ENCODE data around the gene ETV1.

ETV1 gene

GRCh38 chr7:13980474-13980873, 9.0 kb downstream of the ETV1 start:
- Histone ChIP-seq H3K9ac (ENCODE audit: low read length) (no peak overlapping the region), H3K4me1 (ENCODE audit: low read length) (no peaks in the 10 kb centered on the region)

GRCh38 chr7:13979671-13980435, 9.6 kb downstream of the ETV1 start:
- H4K20me1 ChIP-seq (ENCODE audit: insufficient read depth, low read length): no peaks in the 10 kb centered on the region
- H3K9me2 ChIP-seq (replicated peaks; ENCODE audit: insufficient read depth, low read length): no peaks in the 10 kb centered on the region

More at GRCh38 chr7:13980474-13980873, 9.0 kb downstream of the ETV1 start:
- H3K4me3 ChIP-seq (ENCODE audit: low read length): no peak overlapping the region
- H3K27me3 ChIP-seq (replicated peaks; ENCODE audit: insufficient read depth, low read length): no peaks in the 10 kb centered on the region
- no peaks in the 10 kb centered on the region for H3F3A ChIP-seq (ENCODE audit: insufficient read depth, low read length)
- no peaks in the 10 kb centered on the region for H4K20me1 ChIP-seq (ENCODE audit: insufficient read depth, low read length)
- TF ChIP-seq EZH2 (optimal IDR thresholded peaks at IDR 0.05; ENCODE audit: low read depth, low read length) (no peak), CTCF (IDR thresholded peaks at IDR 0.05; ENCODE audit: low read length) (no peak), EZH2phosphoT487 (IDR thresholded peaks at IDR 0.05; ENCODE audit: low read length) (no peak)
- no peak overlapping the region for H3K27ac ChIP-seq (ENCODE audit: low read length)
- no peaks in the 10 kb centered on the region for H3K9me3 ChIP-seq (replicated peaks; ENCODE audit: insufficient read depth, low read length)
- H3K4me2 ChIP-seq (ENCODE audit: low read depth, low read length): no peak overlapping the region
- no peak for DNase-seq
- H3K9me2 ChIP-seq (replicated peaks; ENCODE audit: insufficient read depth, low read length): no peaks in the 10 kb centered on the region
- no peak overlapping the region for H2AFZ ChIP-seq (ENCODE audit: low read length)
- H3K36me3 ChIP-seq (replicated peaks; ENCODE audit: insufficient read depth, low read length): no peaks in the 10 kb centered on the region
- H3K79me2 ChIP-seq (ENCODE audit: low read length): no peaks in the 10 kb centered on the region

GRCh38 chr7:13976594-13976993, 12.9 kb downstream of the ETV1 start:
- H3K4me1 ChIP-seq (ENCODE audit: low read length): no peaks in the 10 kb centered on the region
- H3K4me2 ChIP-seq (ENCODE audit: low read depth, low read length): no peak overlapping the region
- H3K4me3 ChIP-seq (ENCODE audit: low read length): no peak overlapping the region
- H3F3A ChIP-seq (ENCODE audit: insufficient read depth, low read length): no peaks in the 10 kb centered on the region
- no peaks in the 10 kb centered on the region for H3K9me2 ChIP-seq (replicated peaks; ENCODE audit: insufficient read depth, low read length)
- H3K9ac ChIP-seq (ENCODE audit: low read length): no peak overlapping the region
- H3K27me3 ChIP-seq (replicated peaks; ENCODE audit: insufficient read depth, low read length): no peaks in the 10 kb centered on the region
- no peaks in the 10 kb centered on the region for H4K20me1 ChIP-seq (ENCODE audit: insufficient read depth, low read length)
- H3K27ac ChIP-seq (ENCODE audit: low read length): no peak overlapping the region
- H3K9me3 ChIP-seq (replicated peaks; ENCODE audit: insufficient read depth, low read length): no peaks in the 10 kb centered on the region
- TF ChIP-seq EZH2 (optimal IDR thresholded peaks at IDR 0.05; ENCODE audit: low read depth, low read length): no peak
- no peak for TF ChIP-seq EZH2phosphoT487 (IDR thresholded peaks at IDR 0.05; ENCODE audit: low read length)
- no peak for TF ChIP-seq CTCF (IDR thresholded peaks at IDR 0.05; ENCODE audit: low read length)
- no peaks in the 10 kb centered on the region for H3K79me2 ChIP-seq (ENCODE audit: low read length)
- no peak overlapping the region for H2AFZ ChIP-seq (ENCODE audit: low read length)
- no peaks in the 10 kb centered on the region for H3K36me3 ChIP-seq (replicated peaks; ENCODE audit: insufficient read depth, low read length)
- DNase-seq: no peak

More at GRCh38 chr7:13979671-13980435, 9.6 kb downstream of the ETV1 start:
- Histone ChIP-seq H3K9ac (ENCODE audit: low read length) (no peak overlapping the region), H3K4me2 (ENCODE audit: low read depth, low read length) (no peak overlapping the region), H3K27ac (ENCODE audit: low read length) (no peak overlapping the region), H3K9me3 (replicated peaks; ENCODE audit: insufficient read depth, low read length) (no peaks in the 10 kb centered on the region), H3K4me1 (ENCODE audit: low read length) (no peaks in the 10 kb centered on the region), H2AFZ (ENCODE audit: low read length) (no peak overlapping the region), H3K79me2 (ENCODE audit: low read length) (no peaks in the 10 kb centered on the region), H3K4me3 (ENCODE audit: low read length) (no peak overlapping the region), H3F3A (ENCODE audit: insufficient read depth, low read length) (no peaks in the 10 kb centered on the region), H3K27me3 (replicated peaks; ENCODE audit: insufficient read depth, low read length) (no peaks in the 10 kb centered on the region), H3K36me3 (replicated peaks; ENCODE audit: insufficient read depth, low read length) (no peaks in the 10 kb centered on the region)
- TF ChIP-seq EZH2phosphoT487 (IDR thresholded peaks at IDR 0.05; ENCODE audit: low read length) (no peak), CTCF (IDR thresholded peaks at IDR 0.05; ENCODE audit: low read length) (no peak), EZH2 (optimal IDR thresholded peaks at IDR 0.05; ENCODE audit: low read depth, low read length) (no peak)
- DNase-seq: no peak

Data from MM.1S (cell line).